Stimulated activated CD4-positive, alpha-beta T cell treated with anti-CD3 and anti-CD28 coated beads, Interleukin-12 subunit alpha, Interleukin-12 subunit beta, amount 100 ng/mL, for 48 hours (primary cell): ENCODE measurements around the gene GRHPR.
A peak's percentile ranks its signal among the peaks of the same experiment; 100 is the strongest.

Experiments used
- DNase-seq, 3 donors: peaks; one replicate each; pipeline ENCODE4 v3.0.0-alpha.2; 2020; ENCODE audit warnings: low read depth in 2 of 3, low spot score in 1 of 3

The GRHPR gene

DNA sequence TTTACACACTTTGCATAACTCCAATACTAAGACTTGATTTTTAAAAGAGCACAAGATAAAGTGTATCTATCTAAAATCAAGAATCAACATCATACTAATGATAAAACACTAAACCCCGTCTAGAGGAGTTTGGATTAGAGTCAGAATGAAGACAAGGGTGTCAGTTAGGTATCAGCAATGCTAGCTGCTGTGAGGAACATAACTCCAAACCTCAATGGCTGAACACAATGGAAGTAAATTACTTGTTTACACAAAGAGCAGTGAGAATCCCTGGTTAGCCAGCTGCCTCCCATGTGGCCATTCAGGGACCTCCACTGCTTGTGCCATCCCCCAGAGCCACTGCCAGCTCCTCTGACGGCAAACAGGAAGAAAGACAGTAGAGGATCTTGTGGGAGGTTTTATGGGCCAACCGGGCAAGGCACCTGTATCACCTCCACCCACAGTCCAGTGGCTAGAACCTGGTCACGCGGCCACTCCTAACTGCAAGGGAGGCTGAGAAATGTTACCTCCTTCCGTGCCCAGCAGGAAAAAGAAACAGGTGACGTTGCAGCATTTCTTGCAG lies 24.0 kb upstream of the GRHPR start:
- DNase-seq, result no peak

DNA sequence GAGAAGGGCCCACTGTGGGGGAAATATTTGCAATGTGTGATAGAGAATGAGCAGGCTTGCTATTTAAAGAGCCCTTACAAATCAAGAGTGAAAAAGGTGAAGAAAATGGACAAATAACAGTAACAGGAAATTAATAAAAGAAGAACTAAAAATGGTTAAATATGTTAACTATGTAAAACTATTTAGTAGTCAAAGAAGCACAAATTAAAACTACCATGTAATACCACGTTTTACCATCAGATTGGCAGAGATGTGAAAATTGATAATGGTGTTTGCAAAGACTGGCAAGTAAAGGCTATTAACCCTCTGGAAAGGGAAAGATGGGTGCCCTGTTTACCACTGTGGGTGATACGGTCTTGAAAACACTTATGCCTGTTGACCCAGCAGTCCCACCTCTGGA lies 23.2 kb upstream of the GRHPR start:
- DNase-seq, result no peak

DNA sequence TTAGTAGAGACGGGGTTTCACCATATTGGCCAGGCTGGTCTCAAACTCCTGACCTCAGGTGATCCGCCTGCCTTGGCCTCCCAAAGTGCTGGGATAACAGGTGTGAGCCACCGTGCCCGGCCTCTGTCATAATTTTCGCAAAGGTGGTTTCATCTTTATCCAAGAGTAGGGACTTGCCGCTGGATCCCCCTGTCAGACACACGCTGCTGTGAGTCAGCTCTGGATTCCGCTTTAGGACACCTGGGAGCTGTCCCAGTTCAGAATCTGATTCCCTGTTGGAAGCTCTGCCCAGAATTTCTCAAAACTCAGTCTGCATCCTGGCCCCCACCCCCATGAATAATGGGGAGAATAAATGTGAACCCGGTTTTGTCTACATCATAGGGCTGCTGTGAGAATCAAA lies 17.9 kb upstream of the GRHPR start:
- DNase-seq, result no peak

DNA sequence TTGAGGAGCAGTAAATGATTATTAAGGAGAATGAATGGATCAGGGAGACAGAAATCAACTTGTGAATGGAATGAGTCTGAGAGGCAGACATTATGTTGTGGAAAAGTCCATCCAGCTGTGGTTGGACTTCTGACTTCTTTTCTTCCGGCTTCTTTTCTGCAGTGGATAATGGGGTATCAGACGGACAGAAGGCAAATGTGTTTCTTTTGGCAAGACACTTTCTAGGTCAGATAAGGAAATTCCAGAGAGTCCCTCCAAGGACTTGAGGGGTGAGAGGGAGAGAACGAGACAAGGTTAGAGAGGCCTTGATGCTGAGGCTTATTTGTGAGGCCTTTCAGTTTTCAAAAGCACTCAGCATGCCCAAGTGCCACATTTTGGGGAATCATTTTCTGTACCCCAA lies 17.1 kb upstream of the GRHPR start:
- no peak for DNase-seq

GRCh38 chr9:37405764-37406380 lies 16.6 kb upstream of the GRHPR start:
- no peak for DNase-seq

DNA sequence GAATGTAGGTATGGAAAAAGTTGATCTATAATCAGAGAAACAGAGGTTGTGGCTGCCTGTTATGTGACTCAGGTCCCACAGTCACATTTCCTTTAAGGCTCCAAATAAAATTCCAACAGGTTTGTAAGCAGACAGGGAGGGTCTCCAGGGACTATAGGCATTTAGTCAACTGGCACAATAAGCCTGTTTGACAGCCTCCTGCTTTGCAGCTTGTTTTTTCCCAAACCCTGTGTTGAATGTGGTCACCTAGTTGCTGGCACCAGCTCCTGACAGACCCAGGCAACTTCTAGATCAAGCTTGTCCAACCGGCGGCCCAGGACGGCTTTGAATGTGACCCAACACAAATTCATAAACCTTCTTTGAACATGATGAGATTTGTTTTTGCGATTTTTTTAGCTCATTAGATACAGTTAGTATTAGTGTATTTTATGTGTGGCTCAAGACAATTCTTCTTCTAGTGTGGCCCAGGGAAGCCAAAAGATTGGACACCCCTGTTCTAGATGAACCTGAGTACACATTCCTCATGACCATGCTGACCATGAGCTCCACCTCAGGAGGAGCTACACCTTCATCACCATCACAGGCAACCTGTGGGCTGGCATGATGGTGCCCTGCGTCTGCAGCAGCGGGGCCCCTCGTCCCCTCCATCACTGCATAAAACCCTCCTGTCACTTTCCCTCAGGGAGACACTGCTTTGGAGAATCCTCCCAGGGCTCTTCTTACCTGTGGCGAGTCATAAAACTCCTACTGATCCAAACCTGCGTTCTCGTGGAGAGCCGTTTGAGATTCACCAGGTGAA lies 15.7 kb upstream of the GRHPR start:
- DNase-seq, result no peak

- no peak for DNase-seq
Observed at GRCh38 chr9:37407468-37407867, 15.0 kb upstream of the GRHPR start.

- DNase-seq, result peak; percentile 50 to 65 (median 54)
Observed at GRCh38 chr9:37408933-37409710, 13.4 kb upstream of the GRHPR start.

GRCh38 chr9:37410354-37410861 lies 12.1 kb upstream of the GRHPR start:
- DNase-seq, result no peak

DNA sequence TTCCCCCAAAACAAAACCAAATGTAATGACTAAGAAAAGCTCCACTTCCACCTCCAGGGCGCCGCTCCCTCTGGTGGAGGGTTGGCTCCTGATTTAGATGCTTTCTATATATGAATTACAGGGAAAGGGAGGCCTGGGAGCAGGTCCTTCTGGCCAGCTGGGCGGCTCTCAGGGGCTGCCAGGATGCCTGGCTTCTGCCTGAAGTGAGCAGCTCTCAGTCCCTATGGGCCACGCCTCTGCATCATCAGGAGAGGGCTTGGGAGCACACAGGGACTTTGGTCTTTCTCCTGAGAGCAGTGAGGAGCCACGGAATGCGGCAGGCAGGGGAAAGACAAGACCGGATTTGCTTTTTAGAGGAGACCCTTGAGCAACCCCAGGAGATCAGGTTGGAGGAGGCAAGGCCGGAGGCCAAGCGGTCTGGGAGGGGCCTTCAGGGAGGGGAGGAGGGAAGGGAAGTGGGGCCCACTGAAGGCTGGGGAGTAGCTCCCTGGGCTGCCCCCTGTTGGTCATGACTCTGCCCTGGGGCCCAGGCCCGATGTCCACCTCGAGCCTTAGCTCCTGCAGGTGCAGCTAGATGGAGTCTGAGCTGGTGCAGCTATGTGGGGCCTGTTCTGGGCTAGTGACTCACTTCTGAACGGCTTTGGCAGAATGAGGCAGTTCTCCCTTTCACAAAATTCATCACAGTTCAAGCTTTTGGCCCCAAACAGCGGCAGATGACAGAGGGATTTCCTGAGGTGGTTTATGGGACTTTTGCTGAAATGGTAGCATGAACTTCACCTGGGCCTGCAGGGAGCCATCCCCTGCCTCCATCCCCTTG lies 11.3 kb upstream of the GRHPR start:
- DNase-seq, result peak; percentile 14 to 35 (median 24)

- no peak for DNase-seq
Observed at GRCh38 chr9:37412431-37413151, 9.9 kb upstream of the GRHPR start.

DNA sequence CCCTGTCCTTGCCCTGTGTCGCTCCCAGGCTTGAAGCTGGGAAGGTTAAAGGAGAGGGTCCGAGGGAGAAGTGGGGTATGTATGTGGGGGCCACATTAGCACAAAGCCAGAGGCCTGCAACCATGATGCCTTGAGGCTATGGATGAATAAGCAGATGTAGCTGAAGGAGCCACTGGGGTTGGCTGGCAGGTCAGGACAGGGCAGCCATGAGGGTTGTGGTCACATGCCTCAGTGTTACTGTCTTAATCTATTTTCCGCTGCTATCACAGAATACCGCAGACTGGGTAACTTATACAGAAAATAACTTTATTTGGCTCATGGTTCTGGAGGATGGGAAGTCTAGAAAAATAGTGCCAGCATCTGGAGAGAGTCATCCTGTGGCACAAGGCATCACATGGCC lies 9.2 kb upstream of the GRHPR start:
- DNase-seq, result no peak

DNA sequence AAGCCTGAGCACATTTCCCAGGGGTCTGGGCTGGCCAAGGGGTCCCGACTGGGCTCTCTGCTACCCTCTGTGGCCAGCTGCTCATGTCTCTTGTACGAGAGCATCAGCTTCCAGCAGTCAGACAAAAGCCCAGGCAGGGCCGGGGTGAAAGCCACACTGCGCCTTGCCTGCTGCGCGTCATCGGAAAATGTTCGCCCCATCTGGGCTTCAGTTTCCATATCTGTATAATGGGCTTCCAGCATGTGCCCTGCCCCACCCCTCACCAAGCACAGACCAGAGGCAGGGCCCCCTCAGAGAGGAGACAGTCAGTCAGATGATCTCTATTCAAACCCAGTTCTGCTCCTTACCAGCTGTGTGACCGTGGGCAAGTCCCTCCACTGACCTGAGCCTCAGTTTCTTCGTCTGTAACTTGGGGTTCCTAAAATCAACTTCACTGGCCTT lies 8.0 kb upstream of the GRHPR start:
- no peak for DNase-seq

DNA sequence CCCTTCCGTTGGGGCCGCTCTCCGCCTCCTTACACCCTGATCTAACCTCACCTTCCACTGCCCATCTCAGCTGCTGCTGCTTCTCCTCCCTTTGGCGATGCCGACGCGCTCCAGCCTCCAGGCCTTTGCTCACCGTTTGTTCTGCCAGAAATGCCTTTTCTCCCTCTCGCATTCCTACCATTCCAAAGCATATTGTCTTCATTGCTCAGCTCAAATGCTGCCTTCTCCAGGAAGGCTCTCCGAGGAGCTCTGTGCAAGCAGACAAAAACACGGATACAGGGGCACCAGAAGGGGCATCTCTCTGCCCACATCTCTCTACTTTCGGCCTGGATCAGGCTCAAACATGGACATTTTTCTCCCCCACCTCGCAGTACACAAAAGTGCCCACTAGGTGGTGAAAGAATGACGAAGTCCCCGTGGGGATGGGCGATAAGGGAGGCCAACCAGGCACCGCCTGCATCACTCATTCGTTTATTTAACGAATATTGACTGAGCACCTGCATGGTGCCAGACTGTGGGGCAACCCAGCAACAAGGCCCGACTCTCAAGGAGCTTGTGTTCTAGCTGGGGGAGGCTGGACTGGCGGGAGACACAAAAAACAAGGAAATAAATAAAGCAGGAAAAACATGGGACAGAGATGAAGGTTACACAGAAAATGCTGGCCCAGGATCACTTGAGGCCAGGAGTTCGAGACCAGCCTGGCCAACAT lies 7.3 kb upstream of the GRHPR start:
- peak; percentile 69 to 87 (median 70) for DNase-seq

- no peak for DNase-seq
Observed at GRCh38 chr9:37417252-37417803, 5.2 kb upstream of the GRHPR start.

DNA sequence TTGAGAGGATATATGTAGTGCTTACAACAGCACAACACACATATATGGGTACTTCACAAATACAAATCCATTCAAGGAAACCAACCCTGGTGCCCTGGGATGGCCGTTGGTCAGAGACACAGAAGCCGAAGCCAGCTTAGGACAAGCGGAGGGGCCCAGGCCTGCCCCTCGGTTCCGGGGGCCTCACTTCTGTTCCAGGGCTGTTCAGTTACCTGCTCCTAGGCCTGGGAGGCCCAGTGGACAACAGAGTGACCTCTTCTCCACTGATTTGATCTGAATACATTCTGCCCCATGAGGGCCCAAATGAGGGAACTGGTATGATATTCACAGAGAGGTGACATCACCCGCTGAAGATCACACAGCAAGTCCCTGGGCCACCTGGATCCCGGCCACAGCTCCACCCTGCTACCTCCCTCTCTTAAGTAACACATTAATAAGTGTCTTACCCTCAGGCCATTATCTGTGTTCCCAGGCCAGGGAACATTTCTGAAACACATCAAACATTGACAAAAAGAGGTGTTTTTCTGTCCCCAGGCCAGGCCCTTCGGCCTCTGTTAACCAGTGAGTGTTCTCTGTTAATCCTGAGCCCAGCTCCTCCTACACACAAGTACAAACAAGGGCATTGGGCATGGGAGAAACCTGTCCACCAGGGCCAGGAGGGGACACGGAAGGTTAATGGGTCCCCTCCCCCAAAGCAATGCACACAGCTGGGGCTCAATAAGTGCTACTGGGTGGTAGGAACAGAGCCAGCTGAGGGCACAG lies 4.5 kb upstream of the GRHPR start:
- no peak for DNase-seq

GRCh38 chr9:37419204-37419603 lies 3.3 kb upstream of the GRHPR start:
- no peak for DNase-seq
